HepG2 (cell line): Measurements from ENCODE around the gene PALM3. TPM values are rescaled to one million over a fixed set of nuclear protein-coding genes. Genes with fewer than 3 reads are reported as not detected.

Source experiments
- ATRX ChIP-seq: sonication (generic); formaldehyde crosslinking; IDR thresholded peaks from 2 replicates; pipeline ENCODE4 v1.4.0; 2020; ENCODE audit warnings: missing genetic modification reagents, borderline replicate concordance
- EHMT2 ChIP-seq: fragments of 200-600 bp; sonication (generic); IDR thresholded peaks from 2 replicates; pipeline ENCODE4 v1.7.0; 2017; ENCODE audit warnings: antibody characterized with exemption, low read depth, low read length, borderline replicate concordance
- GPN1 ChIP-seq: sonication (generic); formaldehyde crosslinking; IDR thresholded peaks from 2 replicates; pipeline ENCODE4 v1.5.1; 2020; ENCODE audit warnings: missing genetic modification reagents, borderline replicate concordance
- HMGA1 ChIP-seq: sonication (generic); formaldehyde crosslinking; conservative IDR thresholded peaks from 2 replicates; pipeline ENCODE4 v1.4.0; 2020; ENCODE audit warnings: missing genetic modification reagents
- KAT7 ChIP-seq: IDR thresholded peaks from 2 replicates; pipeline ENCODE4 v1.6.1; 2018; ENCODE audit warnings: borderline replicate concordance, missing compliant biosample characterization
- PHF20 ChIP-seq: sonication (generic); formaldehyde crosslinking; IDR thresholded peaks from 2 replicates; pipeline ENCODE4 v1.5.0; 2020; ENCODE audit warnings: mild to moderate bottlenecking, missing genetic modification reagents
- SIN3B ChIP-seq: fragments of 150-350 bp; IDR thresholded peaks from 2 replicates; pipeline ENCODE4 v1.6.1; 2014; ENCODE audit warnings: low read length
- SOX5 ChIP-seq: IDR thresholded peaks from 2 replicates; pipeline ENCODE4 v1.6.1; 2016; ENCODE audit warnings: borderline replicate concordance
- SRF ChIP-seq: IDR thresholded peaks from 2 replicates; pipeline ENCODE4 v1.6.1; 2011; ENCODE audit warnings: mild to moderate bottlenecking, low read depth, low read length, moderate library complexity
- ZNF12 ChIP-seq: sonication (generic); formaldehyde crosslinking; IDR thresholded peaks from 2 replicates; pipeline ENCODE4 v1.5.0; 2020; ENCODE audit warnings: missing genetic modification reagents
- ZNF143 ChIP-seq: sonication (generic); formaldehyde crosslinking; IDR thresholded peaks from 2 replicates; pipeline ENCODE4 v1.4.0; 2020; ENCODE audit warnings: missing genetic modification reagents
- ZNF232 ChIP-seq: sonication (generic); formaldehyde crosslinking; IDR thresholded peaks from 2 replicates; pipeline ENCODE4 v1.4.0; 2020; ENCODE audit warnings: missing genetic modification reagents, borderline replicate concordance
- ZNF296 ChIP-seq: sonication (generic); formaldehyde crosslinking; conservative IDR thresholded peaks from 2 replicates; pipeline ENCODE4 v1.5.0; 2020; ENCODE audit warnings: mild to moderate bottlenecking, missing genetic modification reagents
- ZNF335 ChIP-seq: sonication (generic); formaldehyde crosslinking; IDR thresholded peaks from 2 replicates; pipeline ENCODE4 v1.4.0; 2020; ENCODE audit warnings: missing genetic modification reagents
- ZNF34 ChIP-seq: sonication (generic); formaldehyde crosslinking; IDR thresholded peaks from 2 replicates; pipeline ENCODE4 v1.4.0; 2020; ENCODE audit warnings: mild to moderate bottlenecking, missing genetic modification reagents, borderline replicate concordance
- ZNF501 ChIP-seq: sonication (generic); formaldehyde crosslinking; IDR thresholded peaks from 2 replicates; pipeline ENCODE4 v1.5.1; 2020; ENCODE audit warnings: mild to moderate bottlenecking, moderate library complexity, missing genetic modification reagents
- polyA plus RNA-seq, 8 experiments: library from polyadenylated mRNA; depleted of rRNA in 3 of 8; stranded (reverse) in 7 of 8; unstranded in 1 of 8; fragments of >200 nt; fragmentation: Illumina TruSeq in 4 of 8; extraction: Trizol in 4 of 8; gene quantifications; 2 replicates each; pipeline versions ENCODE4 v1.2.1 to v1.2.3, GENCODE V29; 2011 to 2016; ENCODE audit warnings: low read depth in 4 of 8, missing spikeins in 1 of 8, mixed read lengths in 1 of 8; ENCODE audit not compliant: insufficient read depth in 1 of 8
- total RNA-seq, 5 experiments: library from RNA; depleted of rRNA; stranded (reverse); fragments of >200 nt; fragmentation: Illumina TruSeq; extraction: Trizol; gene quantifications; 2 replicates each; pipeline ENCODE4 v1.2.3, GENCODE V29; 2016; ENCODE audit warnings: low read depth in 1 of 5
- TF ChIP-seq, protein P1 (sequence below): sonication (generic); formaldehyde crosslinking; conservative IDR thresholded peaks from 2 replicates; pipeline ENCODE4 v1.4.0; 2020; ENCODE audit warnings: missing genetic modification reagents
- TF ChIP-seq, protein P2 (sequence below): sonication (generic); formaldehyde crosslinking; IDR thresholded peaks from 2 replicates; pipeline ENCODE4 v1.9.0; 2021; ENCODE audit warnings: missing genetic modification reagents, borderline replicate concordance
- TF ChIP-seq, protein P3 (sequence below): IDR thresholded peaks from 2 replicates; pipeline ENCODE4 v1.6.1; 2016; ENCODE audit warnings: low read depth, missing genetic modification reagents, missing compliant biosample characterization

PALM3 gene
- total and polyA plus RNA-seq, 2 of the 13 experiments (the other 11 are each of a cell fraction or from before 2014, with no cell fraction given), result 0.79 to 2.4 TPM

DNA sequence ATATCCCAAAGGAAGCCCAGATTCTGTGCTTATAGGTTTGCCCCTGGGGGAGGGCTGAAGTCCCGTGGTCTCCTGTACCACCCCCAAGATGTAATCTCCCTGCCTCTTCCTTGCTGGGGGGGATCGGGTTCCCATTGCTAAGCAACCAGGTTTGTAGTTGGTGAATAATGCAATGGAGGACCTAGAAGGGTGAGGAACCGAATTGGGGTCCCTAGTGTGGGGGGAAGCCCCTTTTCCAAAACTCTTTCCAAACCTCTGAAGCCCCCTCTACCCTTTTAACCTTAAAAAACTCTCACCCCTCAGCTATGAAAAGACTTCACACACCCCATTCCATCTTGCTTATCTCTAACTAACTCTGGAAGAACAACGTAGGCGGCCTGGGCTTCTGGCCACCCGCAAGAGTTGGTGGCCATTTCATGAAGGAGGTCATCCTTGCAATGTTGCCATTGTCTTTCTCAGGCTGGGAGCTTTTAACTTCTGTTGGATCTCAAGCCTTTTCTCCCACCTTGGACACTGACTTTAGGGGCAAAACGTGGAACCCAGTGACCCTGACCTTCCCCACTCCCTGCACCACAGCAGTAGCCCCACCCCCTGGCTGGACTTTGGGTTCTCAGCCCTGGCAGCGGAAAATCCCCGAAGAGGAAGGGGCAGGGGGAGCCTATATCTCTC is 661 bp downstream of the PALM3 start (continued):
- TF ChIP-seq ZNF12 (CRISPR knock-in tag) (no peak), SOX5 (CRISPR knock-in tag) (no peak), ZNF34 (CRISPR knock-in tag) (no peak), ZNF232 (no peak), ZNF335 (no peak), EHMT2 (no peak), SRF (no peak), GPN1 (CRISPR knock-in tag) (no peak), ATRX (no peak), HMGA1 (CRISPR knock-in tag) (no peak), ZNF296 (CRISPR knock-in tag) (no peak), SIN3B (no peak), PHF20 (no peak), ZNF143 (CRISPR knock-in tag) (no peak), KAT7 (CRISPR knock-in tag) (no peak), ZNF501 (CRISPR knock-in tag) (no peak)
- TF ChIP-seq, protein P1, sequence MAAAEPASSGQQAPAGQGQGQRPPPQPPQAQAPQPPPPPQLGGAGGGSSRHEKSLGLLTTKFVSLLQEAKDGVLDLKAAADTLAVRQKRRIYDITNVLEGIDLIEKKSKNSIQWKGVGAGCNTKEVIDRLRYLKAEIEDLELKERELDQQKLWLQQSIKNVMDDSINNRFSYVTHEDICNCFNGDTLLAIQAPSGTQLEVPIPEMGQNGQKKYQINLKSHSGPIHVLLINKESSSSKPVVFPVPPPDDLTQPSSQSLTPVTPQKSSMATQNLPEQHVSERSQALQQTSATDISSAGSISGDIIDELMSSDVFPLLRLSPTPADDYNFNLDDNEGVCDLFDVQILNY (CRISPR knock-in tag), result no peak
- TF ChIP-seq, protein P2, sequence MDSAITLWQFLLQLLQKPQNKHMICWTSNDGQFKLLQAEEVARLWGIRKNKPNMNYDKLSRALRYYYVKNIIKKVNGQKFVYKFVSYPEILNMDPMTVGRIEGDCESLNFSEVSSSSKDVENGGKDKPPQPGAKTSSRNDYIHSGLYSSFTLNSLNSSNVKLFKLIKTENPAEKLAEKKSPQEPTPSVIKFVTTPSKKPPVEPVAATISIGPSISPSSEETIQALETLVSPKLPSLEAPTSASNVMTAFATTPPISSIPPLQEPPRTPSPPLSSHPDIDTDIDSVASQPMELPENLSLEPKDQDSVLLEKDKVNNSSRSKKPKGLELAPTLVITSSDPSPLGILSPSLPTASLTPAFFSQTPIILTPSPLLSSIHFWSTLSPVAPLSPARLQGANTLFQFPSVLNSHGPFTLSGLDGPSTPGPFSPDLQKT (CRISPR knock-in tag), result no peak
- TF ChIP-seq, protein P3, sequence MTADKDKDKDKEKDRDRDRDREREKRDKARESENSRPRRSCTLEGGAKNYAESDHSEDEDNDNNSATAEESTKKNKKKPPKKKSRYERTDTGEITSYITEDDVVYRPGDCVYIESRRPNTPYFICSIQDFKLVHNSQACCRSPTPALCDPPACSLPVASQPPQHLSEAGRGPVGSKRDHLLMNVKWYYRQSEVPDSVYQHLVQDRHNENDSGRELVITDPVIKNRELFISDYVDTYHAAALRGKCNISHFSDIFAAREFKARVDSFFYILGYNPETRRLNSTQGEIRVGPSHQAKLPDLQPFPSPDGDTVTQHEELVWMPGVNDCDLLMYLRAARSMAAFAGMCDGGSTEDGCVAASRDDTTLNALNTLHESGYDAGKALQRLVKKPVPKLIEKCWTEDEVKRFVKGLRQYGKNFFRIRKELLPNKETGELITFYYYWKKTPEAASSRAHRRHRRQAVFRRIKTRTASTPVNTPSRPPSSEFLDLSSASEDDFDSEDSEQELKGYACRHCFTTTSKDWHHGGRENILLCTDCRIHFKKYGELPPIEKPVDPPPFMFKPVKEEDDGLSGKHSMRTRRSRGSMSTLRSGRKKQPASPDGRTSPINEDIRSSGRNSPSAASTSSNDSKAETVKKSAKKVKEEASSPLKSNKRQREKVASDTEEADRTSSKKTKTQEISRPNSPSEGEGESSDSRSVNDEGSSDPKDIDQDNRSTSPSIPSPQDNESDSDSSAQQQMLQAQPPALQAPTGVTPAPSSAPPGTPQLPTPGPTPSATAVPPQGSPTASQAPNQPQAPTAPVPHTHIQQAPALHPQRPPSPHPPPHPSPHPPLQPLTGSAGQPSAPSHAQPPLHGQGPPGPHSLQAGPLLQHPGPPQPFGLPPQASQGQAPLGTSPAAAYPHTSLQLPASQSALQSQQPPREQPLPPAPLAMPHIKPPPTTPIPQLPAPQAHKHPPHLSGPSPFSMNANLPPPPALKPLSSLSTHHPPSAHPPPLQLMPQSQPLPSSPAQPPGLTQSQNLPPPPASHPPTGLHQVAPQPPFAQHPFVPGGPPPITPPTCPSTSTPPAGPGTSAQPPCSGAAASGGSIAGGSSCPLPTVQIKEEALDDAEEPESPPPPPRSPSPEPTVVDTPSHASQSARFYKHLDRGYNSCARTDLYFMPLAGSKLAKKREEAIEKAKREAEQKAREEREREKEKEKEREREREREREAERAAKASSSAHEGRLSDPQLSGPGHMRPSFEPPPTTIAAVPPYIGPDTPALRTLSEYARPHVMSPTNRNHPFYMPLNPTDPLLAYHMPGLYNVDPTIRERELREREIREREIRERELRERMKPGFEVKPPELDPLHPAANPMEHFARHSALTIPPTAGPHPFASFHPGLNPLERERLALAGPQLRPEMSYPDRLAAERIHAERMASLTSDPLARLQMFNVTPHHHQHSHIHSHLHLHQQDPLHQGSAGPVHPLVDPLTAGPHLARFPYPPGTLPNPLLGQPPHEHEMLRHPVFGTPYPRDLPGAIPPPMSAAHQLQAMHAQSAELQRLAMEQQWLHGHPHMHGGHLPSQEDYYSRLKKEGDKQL (CRISPR knock-in tag), result no peak
